Measurements from ENCODE around the gene GPD2.

Gene GPD2

GRCh38 chr2:156435718-156436496 lies at the start of gene GPD2:
GPD2 (plus strand) TSS chr2:156436379; CDS start chr2:156476106, 39,727 bp downstream.
- peak; percentile 55 for DNase-seq

GRCh38 chr2:156394033-156394741 lies 42.0 kb upstream of the GPD2 start:
- DNase-seq: no peak

GRCh38 chr2:156396126-156396525 lies 40.1 kb upstream of the GPD2 start:
- no peak for DNase-seq

DNA sequence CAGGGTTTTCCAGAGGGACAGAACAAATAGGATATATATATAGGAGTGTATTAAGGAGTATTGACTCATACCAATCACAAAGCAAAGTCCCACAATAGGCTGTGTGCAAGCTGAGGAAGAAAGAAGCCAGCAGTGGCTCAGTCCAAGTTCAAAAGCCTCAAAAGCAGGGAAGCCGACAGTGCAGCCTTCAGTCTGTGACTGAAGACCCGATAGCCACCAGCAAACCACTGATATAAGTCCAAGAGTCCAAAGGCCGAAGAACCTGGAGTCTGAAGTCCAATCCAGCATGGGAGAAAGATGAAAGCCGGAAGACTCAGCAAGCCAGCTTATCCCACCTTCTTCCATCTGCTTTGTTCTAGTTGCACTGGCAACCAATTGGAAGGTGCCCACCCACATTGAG lies 39.0 kb upstream of the GPD2 start:
- no peak for DNase-seq

DNA sequence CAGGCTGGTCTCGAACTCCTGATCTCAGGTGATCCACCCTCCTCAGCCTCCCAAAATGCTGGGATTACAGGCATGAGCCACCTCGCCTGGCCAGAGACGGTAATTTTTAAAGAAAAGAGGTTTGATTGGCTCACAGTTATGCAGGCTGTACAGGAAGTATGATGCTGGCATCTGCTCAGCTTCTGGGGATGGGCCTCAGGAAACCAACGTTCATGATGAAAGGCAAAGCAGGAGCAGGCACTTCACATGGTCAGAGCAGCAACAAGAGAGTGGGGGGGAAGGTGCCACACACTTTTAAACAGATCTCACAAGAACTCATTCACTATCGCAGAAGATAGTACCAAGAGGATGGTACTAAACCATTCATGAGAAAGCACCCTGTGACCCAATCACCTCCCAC lies 38.0 kb upstream of the GPD2 start:
- no peak for DNase-seq

GRCh38 chr2:156399224-156399949 lies 36.8 kb upstream of the GPD2 start:
- no peak for DNase-seq

- DNase-seq: no peak
These were observed 36.1 kb upstream of the GPD2 start for GRCh38 chr2:156399950-156400705.

DNA sequence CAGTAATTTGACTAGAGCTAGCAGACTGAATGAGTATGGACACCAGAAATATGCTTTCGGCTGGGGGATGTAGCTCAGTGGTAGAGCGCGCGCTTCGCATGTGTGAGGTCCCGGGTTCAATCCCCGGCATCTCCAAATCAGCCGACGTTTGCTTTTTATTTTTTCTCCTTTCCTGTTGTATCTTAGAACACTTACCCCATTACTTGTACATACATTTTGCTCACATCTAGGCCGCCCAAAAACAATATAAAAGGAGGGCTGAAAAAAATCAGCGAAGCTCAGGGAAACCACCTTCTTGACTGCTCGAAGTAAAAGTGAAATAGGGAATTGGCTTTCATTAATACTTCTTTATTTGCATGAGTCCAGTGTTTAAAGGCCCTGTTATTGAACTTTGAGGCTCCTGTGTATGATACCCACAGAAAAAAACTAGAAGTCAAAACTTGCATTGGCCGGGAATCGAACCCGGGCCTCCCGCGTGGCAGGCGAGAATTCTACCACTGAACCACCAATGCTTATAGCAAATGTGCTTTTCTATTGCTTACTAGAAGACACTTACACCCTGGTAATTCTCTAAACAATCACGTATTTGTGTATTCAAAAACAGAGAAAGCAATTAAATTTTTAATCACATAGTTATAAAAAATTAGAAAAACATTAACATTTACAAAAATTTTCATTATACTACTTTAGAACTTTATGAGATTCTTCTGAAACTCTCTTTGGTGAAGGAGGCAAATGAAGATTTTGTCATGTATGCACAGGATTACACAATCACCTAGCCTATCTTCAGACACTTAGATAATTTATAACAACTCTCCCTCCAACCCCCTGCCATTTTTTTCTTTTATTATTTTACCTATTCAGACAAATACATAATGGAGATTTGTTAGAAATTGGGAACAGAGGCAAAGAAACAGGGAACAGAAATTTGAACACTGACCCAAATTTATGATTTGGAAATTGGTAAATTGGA lies 35.2 kb upstream of the GPD2 start:
- peak; percentile 61 for DNase-seq

GRCh38 chr2:156401861-156402260 lies 34.3 kb upstream of the GPD2 start:
- DNase-seq: no peak

DNA sequence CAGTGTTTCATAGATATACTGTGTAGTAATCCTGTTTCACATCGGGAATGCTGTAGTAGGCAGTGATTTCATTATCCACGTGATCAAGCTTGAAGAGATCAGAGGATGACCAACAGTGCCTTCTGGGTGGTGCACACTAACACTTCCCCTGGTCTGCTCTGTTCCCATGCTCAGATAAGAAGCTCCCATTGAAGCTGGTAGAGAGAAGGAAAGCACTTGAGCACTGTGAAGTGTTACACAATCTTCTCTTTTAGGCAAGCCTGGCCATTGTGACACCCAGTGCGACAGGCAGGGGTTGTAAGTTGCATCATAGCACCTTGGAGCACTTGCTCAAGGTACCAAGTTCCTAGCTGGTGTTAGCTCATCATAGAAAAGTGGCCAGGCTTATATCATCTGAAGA lies 30.6 kb upstream of the GPD2 start:
- DNase-seq: no peak

DNA sequence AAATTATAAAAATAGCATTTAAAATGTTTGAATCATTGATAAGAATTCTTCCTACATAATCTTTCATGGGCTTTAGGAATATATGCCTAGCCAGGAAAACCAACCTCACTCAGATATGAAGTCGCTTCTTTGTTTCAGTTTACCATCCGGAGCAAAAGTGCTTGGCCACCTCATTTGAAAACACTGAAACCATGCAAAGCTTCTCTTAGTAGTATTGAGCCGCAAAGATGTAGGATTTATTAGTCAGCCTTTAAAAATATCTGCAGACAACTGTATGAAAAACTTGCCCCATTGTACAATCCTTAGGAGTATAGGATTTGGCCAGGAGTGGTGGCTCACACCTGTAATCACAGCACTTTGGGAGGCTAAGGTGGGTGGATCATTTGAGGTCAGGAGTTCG lies 24.3 kb upstream of the GPD2 start:
- DNase-seq: no peak

GRCh38 chr2:156421851-156422250 lies 14.3 kb upstream of the GPD2 start:
- no peak for DNase-seq

- DNase-seq: no peak
These were observed 12.4 kb upstream of the GPD2 start for GRCh38 chr2:156423674-156424282.

DNA sequence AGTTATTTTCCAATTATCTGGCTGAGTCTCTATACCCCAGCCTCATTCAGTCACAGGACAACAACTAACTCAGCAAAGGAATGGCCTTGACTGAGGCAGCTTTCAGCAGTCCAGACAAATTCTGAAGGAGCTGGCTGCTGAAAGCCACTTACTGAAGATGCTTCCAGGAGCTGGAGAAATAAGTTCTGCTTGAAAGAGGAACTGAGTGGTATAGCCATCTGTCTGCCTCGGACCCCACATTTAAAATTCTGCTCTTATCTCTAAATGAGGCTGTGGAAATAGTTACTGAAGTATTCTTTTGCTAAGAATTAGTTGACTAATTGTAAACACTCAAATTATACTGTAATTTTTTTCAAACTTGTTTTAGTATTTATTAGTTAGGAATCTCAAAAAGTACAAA lies 9.1 kb upstream of the GPD2 start:
- DNase-seq: no peak

GRCh38 chr2:156429211-156429610 lies 7.0 kb upstream of the GPD2 start:
- no peak for DNase-seq

GRCh38 chr2:156430236-156430979 lies 5.8 kb upstream of the GPD2 start:
- no peak for DNase-seq

GRCh38 chr2:156430980-156431358 lies 5.2 kb upstream of the GPD2 start:
- DNase-seq: no peak

DNA sequence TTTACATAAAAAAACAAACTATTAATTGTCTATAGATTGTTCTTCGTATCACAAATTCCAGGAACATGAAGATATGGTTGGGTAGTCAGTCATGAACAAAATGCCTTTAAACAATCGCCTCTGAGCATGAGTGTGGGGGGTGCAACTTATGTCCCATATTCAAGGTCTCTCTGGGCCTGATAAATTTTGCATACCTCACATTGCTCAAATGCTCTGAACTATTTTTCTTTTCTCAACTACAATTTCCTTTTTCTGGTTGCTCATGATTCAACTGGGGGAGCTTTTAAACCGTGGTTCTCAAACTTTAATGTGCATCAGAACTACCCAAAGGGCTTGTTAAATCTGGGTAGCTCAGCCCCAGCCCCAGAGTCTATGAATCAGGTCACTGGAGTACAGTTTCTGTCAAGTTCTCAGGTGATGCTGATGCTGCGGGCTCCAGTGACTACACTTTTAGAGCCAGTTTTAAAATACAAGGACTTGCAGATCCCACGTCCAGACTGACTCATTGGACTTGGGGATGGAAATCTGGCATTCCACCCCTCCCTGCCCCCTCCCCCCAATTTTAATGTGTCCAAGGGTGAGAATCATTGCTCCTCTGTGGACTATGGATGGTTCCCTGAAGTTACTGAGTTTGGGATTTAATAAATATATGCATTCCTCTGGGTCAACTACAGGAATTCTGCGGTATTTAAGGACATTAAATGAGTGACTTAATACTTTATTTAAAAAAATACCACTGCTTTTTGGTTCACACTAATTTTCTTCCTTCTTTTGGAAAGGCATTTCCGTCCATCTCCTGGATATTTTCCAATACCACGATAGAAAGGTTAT lies 1.5 kb upstream of the GPD2 start:
- DNase-seq: no peak

- no peak for DNase-seq
These were observed 822 bp upstream of the GPD2 start for GRCh38 chr2:156435396-156435717.
